ENCODE data around the gene LINC01488.

LINC01488 gene

DNA sequence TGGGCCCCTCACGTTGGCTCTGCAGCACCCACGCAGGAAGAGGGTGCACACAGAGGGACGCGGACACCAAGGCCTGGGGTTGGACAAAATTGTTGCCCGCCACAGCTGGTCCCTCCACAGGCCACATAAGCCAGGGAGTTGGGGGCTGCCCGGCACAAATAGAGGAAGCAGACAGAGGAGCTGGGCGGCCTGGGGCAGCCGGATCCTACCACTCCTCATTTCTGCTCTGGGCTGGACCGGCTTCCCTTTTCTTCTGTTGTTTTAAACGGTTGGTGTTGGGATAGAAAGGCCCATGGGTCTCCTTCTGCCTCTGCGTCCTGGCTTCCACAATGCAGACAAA is 36.4 kb upstream of the LINC01488 start:
- DNase-seq (ENCODE audit: low read depth in 2 of 2), result no peak

DNA sequence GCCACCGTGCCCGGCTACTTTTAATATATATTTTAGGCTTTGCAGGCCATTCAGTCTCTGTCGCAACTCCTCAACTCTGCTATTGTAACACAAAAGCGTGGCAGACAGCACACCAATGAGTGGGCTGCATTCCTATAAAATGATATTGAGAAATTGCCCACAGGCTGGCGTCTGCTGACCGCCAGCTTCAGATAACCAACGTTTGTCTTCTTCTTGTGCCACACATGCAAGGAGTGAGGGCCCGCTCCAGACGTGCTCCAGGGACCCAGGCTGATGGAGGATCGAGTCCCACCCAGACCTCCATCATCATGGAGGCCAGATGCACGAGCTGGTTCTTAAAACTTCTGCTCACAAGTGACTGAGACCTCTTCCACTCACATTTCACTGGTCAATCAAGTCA is 35.4 kb upstream of the LINC01488 start:
- no peak for DNase-seq (ENCODE audit: low read depth in 2 of 2)

DNA sequence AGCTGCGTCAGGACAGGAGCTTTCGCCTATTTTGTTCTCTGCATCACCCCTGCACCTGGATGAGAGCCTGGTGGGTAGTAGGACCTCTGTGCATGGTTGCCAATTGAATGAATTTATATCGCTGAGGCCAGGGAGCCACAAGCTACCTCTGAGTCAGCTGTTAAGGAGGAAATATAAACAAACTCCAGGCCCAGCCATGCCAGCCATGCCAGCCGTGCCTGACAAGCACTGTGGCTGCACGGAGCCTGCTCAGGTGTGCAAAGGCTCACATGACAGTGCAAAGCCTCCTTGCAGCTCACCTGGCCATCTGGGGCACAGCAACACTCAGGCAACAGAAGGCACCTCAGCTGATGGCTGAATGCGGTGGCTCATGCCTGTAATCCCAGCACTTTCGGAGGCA is 33.7 kb upstream of the LINC01488 start:
- DNase-seq (ENCODE audit: low read depth in 2 of 2), result no peak

DNA sequence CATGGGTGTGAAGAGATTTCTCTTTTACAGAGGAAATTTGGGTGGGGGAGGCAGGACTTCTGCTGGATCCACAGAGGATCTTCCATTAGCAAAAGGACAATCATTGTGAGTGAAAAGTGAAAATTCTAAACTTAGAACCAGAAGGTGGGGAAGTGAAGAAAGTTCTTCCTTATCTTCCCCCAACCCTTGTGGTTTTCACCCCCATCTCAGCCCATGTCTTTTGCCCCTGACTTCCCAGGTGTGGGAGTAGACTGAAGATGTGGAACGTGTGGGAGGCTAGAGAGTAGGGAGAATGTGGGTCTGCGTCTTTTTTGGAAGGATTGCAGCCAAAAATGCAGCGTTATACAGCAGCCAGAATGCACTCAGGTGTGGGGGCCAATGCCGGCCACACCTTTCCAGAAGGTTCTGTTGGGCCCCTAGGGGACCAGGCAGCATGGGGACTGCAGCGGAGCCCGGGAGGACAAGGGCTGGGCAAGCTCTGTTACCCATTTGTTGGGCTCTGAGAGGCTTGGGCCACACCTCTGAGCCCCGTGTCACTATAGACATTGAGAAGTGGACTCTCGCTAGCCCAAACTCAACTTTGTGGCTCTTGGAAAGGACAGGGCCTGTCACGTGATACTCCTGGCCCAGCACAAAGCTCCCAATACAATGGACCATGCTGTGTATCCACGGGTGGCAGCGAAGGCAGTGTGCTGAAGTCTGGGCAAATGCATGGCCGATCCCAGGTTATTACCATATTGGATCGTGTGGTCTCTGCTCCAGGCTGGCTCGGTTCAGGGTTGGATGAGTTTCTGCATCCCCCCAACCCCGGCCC is 32.8 kb upstream of the LINC01488 start:
- no peak for DNase-seq (ENCODE audit: low read depth in 2 of 2)

DNA sequence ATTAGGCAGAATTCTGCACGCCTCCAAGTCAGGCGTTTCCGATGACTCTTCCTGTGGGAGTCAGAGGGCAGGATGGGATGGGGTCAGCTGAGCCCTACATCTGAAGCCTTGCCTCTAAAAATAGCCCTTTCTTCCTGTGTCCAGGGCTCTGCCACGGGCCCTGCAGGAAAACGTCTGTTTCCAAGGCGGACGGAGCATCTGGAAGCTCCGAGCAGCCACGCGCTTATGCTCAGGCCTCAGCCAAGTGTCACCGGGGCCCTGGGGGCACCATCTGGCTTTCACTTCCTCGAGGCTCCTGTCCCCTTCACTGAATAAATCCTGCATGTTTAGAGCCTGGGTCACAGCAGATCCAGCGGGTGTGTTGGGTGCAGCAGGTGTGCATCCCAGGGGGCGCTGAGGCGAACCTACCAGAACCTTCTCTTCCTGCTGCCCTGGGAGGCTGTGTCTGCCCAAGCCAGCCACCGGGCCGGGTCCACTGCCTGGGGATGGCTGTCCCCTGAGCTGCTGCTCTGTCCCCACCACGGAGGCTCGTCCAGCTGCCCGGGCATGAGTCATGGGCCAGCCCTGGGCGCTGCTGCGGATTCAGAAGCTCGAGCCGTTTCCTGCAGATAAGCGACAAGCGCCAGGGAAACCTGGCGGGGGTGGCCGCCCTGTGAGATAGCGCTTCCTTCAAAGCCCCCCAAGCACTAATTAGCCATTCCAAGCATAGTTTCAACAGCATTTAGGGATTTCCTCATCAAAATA is 32.0 kb upstream of the LINC01488 start:
- DNase-seq (ENCODE audit: low read depth in 2 of 2), result no peak

DNA sequence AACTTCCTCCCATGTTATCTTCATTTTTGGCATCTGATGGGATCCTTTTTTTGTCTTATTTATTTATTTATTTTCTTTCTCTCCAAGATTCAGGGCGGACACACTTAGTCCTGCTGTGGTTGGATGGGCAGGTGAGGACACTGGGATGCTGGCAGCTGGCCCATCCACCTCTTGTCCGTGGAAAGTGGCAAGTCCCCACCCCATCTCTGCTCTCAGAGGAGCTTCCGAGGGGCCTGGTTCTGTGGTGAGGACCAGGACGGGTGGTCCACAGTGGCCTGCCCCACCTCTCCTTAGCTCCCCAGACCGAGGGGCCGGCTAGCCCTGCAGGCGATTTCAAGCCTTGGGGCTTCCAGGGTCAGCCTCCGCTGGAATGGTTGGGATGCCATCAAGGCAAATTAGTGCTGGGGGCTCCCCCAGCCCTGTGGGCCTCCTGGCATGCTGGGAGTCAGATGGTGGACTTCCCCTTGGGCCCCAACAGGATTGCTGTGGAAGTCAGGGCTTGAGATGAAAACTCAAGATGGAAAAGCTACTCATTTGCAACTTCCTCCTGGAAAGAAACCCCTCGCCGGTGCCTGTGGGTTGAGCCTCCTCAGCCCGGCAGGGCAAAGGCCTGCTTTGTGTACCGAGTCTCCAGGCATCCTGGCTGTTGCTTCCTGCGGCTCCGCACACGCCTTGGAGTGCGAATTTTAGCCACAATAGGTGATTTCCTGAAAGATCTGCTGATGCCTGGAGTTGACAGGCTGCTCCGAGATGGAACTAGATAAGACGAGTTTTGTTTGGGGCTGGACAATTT is 31.2 kb upstream of the LINC01488 start:
- no peak for DNase-seq (ENCODE audit: low read depth in 2 of 2)

DNA sequence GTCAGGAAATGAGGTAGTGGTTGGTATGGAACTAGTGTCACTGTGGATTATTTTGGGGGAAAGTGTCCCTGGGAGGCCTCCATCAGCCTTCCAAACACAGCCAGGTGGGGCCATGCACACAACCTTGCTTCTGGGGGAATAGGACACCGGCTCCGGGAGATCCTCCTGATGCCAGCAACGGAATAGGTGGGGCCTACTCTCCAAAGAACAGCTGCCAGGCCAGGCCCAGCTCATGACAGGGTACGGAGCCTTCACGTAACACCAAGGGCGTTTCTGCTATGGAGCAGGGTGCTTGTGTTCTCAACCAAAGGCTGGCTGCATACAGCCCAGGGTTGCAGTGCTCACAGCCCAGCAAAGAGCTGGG is 30.6 kb upstream of the LINC01488 start:
- DNase-seq (ENCODE audit: low read depth in 2 of 2), result no peak

DNA sequence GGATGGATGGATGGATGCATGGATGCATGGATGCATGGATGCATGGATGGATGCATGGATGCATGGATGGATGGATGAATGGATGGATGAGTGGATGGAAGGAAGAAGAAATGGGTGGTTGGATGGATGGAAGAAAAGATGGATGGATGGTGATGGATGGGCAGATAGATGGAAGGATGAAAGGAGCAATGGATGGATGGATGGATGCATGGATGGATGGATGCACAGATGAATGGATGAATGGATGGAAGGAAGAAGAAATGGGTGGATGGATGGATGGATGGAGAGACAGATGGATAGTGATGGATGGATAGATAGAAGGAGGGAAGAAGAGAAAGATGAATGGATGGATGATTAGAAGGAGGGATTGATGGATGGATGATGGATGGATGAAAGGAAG is 30.2 kb upstream of the LINC01488 start:
- no peak for DNase-seq (ENCODE audit: low read depth in 2 of 2)

DNA sequence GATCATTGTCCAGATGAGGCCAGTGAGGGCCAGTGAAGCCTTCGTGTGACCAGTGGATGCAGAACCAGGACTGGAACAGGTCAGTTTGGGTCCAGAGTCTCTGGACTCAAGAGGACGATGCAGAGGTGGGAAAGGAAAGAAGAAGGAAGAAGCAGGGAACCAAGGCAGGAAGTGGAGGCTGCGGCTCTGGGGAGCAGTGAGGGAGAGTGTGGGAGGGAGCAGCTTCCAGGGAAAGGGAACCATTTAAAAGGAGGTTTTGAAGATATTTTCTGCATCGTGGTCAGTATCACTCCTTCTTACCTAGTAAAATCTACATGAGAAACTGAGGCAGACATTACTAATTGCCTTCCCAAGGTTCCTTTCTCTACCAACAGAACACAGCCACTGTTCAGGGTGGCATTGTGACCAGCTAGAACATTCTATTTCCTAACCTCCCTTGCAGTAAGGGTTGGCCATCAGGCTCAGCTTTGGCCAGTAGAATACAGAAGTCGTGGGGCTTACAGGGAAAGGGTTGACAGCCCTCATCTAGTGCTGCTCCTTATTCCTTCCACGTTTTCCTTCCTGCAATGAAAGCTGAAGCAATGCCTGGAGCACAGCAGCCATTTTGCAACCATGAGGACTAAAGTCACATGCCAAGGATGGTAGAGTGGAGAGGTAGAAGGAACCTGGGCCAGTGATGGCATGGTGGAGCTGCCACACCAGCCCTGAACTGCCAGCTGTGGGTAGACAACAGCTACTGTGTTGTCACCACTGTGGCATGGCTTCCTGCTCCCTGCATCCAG is 29.1 kb upstream of the LINC01488 start:
- DNase-seq (ENCODE audit: low read depth in 2 of 2), result no peak

DNA sequence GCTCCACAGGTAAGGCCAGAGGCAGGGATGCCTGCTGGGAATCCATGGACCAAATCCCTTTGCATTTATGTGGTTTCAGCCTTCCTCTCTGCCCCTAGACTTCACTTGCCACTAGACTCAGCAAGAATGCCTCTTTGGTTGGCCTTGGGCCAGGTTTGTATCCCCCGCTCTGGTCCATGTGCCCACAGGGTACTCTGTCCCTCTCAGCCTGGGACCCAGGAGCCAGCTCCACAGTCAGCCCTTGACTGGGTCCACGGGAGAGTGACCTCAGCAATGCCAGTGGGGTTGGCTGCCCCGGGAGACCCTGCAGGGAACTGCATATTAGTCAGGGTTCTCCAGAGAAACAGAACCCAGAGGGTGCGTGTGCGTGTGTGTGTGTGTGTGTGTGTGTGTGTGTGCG is 28.3 kb upstream of the LINC01488 start:
- no peak for DNase-seq (ENCODE audit: low read depth in 2 of 2)

DNA sequence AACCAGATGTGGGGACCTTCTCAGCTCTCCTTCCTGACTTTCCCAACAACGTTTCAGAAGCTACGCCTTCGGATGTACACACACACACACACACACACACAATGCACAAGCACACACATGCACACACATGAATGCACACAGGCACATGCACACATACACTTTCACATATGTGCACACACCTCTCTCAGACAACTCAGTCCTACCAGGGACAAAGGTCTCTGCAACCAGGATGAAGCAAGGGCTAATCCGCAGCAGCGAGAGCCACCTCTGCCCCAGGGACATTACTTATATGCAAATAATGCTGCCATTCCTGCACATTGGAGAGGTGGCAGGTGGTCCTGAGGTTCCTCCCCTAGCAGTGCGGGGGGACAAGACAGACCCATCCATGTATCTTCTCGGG is 27.4 kb upstream of the LINC01488 start:
- no peak for DNase-seq (ENCODE audit: low read depth in 2 of 2)

DNA sequence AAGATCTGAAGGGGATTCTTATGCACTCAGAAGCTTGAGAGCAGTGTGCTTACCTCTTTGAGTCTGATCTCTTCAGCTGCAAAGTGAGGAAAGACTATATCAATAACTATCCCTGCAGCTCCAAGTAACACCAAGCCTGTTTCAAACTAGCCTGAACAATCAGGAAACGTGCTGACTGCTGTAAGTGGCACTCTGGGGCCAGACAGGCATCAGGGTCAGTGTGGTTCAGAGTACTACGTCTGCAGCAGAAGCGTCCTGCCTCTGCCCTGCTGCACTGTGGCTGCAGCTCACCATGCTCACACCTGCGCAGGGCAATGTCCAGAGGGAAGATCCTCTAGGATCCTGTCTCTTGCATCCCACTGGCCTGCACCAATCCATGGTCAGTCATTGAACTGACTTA is 25.5 kb upstream of the LINC01488 start:
- no peak for DNase-seq (ENCODE audit: low read depth in 2 of 2)

DNA sequence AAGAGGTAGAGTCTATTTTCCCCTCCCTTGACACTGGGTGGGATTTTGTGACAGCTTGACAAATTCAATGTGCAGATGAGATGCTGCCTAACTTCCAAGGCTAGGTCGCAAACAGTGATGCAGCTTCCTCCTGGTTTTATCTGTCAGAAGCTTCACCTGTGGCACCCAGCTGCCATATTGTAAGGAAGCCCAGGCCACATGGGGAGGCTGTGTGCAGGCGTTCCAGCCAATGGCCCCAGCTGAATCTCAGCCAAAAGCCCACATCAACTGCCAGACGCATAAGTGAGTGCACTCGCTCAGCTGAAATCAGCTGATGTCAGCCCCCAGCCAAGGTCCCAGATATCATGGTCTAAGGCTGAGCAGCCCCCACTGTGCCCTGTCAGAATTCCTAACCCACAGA is 24.8 kb upstream of the LINC01488 start:
- no peak for DNase-seq (ENCODE audit: low read depth in 2 of 2)

DNA sequence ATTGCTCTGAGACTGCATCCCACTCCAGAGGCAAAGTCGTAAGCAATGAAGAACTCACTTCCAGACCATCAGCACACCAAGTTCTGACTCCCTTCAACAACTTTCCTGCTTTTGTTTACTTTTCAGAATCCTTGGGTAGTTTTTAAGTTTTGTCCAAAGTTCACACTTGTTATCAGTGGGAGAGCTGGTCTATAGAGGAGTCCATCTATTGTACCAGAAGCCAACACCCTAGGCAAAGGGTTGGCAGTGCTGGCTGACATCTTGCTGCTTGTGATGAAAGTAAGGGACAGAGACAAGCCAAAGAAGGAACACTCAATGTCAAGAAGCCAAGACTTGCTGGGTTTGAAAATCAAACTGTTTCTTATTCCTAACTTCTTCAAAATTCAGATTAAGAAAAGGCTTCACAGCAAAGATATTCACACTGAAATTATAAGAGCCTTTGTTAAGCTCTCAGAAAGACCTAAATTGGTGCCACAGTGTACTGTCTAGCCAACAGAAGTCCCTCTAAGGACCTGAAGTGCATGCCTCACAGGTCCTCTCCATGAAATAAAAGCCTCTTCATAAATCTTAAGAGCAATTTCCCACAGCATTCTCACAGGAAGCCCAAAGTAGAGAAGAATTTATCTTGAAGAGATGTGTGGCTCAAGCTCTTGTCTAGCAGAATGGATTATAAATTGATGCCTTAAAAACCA is 21.5 kb upstream of the LINC01488 start:
- DNase-seq (ENCODE audit: low read depth in 2 of 2), result no peak

DNA sequence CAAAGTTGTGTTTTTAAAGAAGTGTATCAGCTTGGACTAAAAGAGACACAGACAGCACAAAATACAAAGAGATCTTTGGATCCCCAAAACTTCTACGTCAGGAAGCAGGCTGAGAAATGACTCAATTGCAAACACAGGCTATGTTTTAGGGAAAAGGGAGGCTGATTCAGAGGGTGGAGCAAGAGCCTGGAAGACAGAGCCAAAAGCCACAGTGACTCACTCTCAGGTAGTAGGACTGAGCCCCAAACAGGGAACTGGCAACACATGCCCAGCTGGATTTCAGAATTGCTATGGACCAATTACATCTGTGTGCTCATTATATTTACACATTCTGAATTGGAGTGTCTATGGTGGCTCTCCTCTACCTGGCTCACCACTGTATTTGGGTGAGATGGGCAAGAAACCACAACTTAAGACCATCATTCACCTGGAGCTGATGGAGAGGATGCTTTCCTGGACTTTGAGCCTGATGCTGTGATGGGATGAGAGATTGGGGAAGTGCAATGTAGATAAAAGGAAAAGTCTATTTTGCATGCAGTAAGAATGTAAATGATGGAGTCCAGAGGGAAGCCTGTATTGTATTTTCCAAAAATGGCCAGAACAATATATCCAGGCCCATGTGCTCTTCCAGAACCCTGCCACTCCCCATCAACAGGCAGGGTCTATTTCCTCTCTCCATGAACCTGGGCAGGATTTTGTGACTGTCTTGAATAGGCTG is 20.8 kb upstream of the LINC01488 start:
- peak; percentile 12 to 21 for DNase-seq (ENCODE audit: low read depth in 2 of 2)

DNA sequence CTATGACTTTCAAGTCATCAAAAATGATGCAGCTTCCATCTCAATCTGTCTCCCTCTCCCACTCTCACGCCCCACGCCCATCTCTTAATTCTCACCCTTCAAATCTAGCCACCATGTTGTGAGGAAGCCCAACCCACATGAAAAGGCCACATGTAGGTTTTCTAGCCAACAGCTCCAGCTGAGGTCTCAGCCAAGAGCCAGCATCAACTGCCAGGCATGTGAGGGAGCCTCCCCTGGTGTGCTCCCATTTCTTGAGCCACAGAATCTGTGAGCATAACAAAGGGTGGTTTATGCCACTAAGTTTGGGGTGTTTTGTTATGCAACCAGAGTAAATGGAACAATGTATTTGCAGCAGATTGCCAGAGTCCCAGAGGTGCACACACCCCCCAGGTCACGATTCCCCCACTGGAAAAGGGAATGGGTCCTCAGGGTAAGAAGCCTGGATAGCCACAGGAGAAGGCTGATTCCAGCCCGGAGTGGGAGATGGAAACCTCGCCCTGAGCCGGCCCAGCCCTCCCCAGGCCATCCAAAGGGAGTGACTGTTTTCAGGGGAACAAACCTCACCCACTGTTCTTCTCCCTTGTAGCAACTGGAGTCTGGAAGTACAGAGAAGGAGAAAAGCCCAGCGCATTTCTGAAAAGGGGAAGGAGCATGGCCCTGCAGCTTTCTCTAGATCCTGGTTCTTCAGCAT is 20.0 kb upstream of the LINC01488 start:
- no peak for DNase-seq (ENCODE audit: low read depth in 2 of 2)

DNA sequence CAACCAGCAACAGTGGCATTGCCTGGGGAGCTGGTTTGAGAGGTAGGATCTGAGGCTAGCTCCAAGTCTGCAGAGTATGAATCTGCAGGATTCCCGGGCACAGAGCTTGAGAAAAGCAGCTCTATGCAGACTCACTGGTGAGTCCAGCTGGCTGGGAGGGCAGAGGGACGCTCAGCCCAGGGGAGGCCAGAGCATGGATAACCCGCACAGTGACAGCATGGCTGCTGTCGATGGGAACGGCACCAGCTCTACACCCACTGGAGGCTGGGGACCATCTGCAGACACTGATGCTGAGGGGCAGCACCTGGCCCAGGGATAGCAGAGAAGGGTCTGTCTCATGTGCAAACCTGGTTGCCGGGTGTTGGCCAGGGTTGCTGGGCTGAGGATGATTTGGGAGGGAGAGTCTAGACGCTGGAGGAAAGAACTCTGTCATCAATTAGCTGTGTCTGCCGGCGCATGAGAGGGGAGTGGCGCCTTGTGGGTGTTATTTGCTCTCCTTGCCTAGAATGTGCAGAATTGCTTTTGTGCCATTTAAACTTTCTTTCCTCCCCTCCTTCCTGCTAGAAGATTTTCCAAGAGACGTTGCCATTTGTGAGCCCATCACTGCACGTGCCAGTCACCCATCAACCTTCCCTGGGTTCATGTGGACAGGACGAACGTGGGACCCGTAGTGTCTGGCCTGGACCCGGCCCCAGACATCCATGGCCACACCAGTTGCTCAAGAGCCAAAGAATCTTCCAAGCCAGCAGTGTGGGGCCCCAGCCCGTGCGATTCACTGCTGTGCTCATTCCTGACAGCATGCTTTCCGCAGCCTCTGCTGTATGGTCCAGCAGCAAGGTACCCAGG is 19.1 kb upstream of the LINC01488 start:
- no peak for DNase-seq (ENCODE audit: low read depth in 2 of 2)

DNA sequence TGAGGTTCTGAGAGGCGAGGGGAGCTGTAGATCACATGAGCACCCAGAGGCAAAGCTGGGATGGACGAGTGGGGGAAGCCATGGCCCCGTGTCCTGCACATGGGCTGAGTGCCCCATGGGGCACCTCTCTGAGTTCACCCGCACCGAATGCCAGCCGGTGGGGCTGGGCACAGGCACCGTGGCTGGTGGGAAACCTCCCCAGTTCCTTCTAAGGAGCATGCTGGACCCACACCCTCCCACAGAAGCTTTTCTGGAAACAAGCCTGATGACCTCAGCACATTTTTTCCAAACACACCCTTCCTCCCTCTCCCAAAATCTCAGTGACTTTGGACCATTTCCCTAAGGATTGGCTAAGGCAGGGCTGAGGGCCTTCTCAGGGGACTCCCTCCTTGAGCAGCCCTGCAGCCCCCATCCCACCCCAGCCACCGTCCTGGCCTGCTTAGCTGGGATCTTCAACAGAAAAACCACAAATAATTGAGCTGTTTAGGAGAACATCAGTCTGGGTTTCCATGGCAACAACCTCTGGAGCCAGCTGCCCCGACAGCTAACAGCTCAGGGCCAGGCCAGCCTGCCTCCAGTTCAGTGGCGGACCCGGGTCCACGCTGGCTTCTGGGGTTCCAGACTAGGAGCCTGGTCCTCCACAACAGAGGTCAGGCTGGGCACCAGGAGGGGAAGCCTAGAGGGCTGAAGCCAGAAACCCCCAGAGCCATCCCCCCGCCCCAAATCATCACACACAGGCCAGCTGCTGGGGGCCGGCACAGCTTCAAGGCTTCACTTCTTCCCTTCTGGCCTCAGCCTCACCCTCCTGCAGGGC is 18.1 kb upstream of the LINC01488 start:
- peak; percentile 22 to 28 for DNase-seq (ENCODE audit: low read depth in 2 of 2)
